Measurements from ENCODE around the gene ZNF3. TPM values are rescaled to one million over a fixed set of nuclear protein-coding genes. Genes with fewer than 3 reads are reported as not detected.
A peak's percentile ranks its signal among the peaks of the same experiment; 100 is the strongest.

The ZNF3 gene
- polyA plus RNA-seq, 2 of the 4 experiments (the other 2 are of a cell fraction), result 22.5 to 30.2 TPM

DNA sequence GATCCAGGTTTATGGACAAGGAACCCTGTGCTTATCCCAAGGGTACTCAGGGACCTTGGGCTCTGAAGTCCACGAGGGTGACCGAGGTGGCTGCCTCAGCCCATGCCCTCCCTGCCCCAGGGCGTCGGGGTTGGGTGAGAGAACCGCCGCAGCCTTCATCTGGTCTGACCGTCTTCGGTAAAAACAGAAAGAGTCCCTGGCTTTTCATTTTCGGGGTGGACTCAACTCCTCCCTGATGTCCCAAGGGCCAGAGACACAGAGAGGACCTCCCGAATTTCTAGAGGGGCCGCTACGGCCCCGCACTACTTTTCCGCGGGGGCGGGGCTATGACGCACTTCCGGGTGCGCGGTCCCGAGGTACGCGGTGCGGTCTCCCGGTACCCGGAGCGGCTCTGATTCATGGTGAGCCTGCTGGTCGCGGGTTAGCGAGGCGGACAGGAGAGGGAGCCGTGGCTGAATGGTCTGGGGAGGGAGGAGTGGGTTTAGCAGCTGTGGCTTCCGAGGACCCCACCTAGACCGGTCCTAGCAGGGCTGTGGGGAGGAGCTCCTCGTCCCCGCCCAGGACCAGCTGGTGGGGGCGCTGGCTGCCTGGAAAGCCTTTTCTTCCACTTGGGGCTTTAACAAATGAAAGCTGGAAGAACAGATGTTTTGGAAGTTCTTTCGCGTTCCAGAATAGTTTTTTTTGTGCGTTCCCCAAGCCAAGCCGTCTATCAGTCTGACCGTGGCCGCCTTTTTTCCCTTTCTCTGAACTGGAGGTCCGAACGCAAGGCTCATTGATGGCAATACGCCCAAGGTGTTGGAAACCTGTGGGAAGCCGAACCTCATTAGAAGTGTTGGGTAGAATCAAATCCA lies 31.9 kb downstream of the ZNF3 start, which contains the start of gene ZSCAN21 (continued):
- no peak for TF ChIP-seq KDM5A (IDR thresholded peaks at IDR 0.05)
- TF ChIP-seq SREBF2 (IDR thresholded peaks at IDR 0.05), result no peak
- TF ChIP-seq TP53 (CRISPR knock-in tag; IDR thresholded peaks at IDR 0.05), result no peak
- TF ChIP-seq JUNB (IDR thresholded peaks at IDR 0.05), result 0 out of 2 replicates have a peak, but pooled peaks have one; percentile 7
- TF ChIP-seq, protein P1, sequence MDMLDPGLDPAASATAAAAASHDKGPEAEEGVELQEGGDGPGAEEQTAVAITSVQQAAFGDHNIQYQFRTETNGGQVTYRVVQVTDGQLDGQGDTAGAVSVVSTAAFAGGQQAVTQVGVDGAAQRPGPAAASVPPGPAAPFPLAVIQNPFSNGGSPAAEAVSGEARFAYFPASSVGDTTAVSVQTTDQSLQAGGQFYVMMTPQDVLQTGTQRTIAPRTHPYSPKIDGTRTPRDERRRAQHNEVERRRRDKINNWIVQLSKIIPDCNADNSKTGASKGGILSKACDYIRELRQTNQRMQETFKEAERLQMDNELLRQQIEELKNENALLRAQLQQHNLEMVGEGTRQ (IDR thresholded peaks at IDR 0.05), result no peak
- no peak for TF ChIP-seq CBX8 (IDR thresholded peaks at IDR 0.05)
- TF ChIP-seq HOXA7 (CRISPR knock-in tag; IDR thresholded peaks at IDR 0.05), result no peak
- TF ChIP-seq EHF (CRISPR knock-in tag; IDR thresholded peaks at IDR 0.05), result no peak
- TF ChIP-seq GATA3 (IDR thresholded peaks at IDR 0.05; ENCODE audit: borderline replicate concordance), result no peak
- TF ChIP-seq, protein P2, sequence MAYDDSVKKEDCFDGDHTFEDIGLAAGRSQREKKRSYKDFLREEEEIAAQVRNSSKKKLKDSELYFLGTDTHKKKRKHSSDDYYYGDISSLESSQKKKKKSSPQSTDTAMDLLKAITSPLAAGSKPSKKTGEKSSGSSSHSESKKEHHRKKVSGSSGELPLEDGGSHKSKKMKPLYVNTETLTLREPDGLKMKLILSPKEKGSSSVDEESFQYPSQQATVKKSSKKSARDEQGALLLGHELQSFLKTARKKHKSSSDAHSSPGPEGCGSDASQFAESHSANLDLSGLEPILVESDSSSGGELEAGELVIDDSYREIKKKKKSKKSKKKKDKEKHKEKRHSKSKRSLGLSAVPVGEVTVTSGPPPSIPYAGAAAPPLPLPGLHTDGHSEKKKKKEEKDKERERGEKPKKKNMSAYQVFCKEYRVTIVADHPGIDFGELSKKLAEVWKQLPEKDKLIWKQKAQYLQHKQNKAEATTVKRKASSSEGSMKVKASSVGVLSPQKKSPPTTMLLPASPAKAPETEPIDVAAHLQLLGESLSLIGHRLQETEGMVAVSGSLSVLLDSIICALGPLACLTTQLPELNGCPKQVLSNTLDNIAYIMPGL (CRISPR knock-in tag; IDR thresholded peaks at IDR 0.05; ENCODE audit: borderline replicate concordance), result no peak; the same call in 1 of the 2 replicates
- peak; percentile 85; the same call in 1 of the 2 replicates for TF ChIP-seq PHF8 (IDR thresholded peaks at IDR 0.05; ENCODE audit: borderline replicate concordance, low read depth)
- TF ChIP-seq FOSB (CRISPR knock-in tag; IDR thresholded peaks at IDR 0.05), result 0 out of 2 replicates have a peak, but pooled peaks have one; percentile 53

DNA sequence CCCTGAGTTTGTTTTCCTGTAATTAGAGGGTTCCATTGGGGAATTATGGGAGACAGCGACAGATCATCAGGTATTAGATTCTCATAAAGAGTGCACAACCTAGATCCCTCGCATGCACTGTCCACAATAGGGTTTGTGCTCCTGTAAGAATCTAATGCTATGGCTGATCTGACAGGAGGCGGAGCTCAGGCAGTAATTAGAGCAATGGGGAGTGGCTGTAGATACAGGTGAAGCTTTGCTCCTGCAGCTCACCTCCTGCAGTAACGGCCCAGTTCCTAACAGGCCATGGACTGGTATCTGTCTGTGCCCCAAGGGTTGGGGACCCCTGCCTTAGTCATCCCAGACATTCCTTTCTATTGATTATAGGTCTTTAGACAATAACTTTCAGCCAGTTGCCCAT lies 32.8 kb downstream of the ZNF3 start:
- TF ChIP-seq, protein P3, sequence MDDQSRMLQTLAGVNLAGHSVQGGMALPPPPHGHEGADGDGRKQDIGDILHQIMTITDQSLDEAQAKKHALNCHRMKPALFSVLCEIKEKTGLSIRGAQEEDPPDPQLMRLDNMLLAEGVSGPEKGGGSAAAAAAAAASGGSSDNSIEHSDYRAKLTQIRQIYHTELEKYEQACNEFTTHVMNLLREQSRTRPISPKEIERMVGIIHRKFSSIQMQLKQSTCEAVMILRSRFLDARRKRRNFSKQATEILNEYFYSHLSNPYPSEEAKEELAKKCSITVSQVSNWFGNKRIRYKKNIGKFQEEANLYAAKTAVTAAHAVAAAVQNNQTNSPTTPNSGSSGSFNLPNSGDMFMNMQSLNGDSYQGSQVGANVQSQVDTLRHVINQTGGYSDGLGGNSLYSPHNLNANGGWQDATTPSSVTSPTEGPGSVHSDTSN (IDR thresholded peaks at IDR 0.05), result no peak
- TF ChIP-seq KDM5A (IDR thresholded peaks at IDR 0.05) (no peak), TFCP2L1 (CRISPR knock-in tag; IDR thresholded peaks at IDR 0.05) (no peak), HOXB13 (CRISPR knock-in tag; IDR thresholded peaks at IDR 0.05; ENCODE audit: low read depth) (no peak), CEBPB (IDR thresholded peaks at IDR 0.05) (no peak), CBX8 (IDR thresholded peaks at IDR 0.05) (no peak), POLR2A (IDR thresholded peaks at IDR 0.05; ENCODE audit: low read length) (no peak), MAFK (IDR thresholded peaks at IDR 0.05; ENCODE audit: partially characterized antibody) (no peak), CBX2 (IDR thresholded peaks at IDR 0.05; ENCODE audit: borderline replicate concordance, low read depth) (no peak), ZC3H11A (IDR thresholded peaks at IDR 0.05) (no peak), FOSL2 (IDR thresholded peaks at IDR 0.05) (no peak), FOSL2 (CRISPR knock-in tag; IDR thresholded peaks at IDR 0.05) (no peak), NFE2L2 (conservative IDR thresholded peaks at IDR 0.05; ENCODE audit: low read length) (no peak), EP300 (IDR thresholded peaks at IDR 0.05) (no peak), SREBF2 (IDR thresholded peaks at IDR 0.05) (no peak), ESRRA (IDR thresholded peaks at IDR 0.05; ENCODE audit: borderline replicate concordance, low read length) (no peak)
- TF ChIP-seq, protein P4, sequence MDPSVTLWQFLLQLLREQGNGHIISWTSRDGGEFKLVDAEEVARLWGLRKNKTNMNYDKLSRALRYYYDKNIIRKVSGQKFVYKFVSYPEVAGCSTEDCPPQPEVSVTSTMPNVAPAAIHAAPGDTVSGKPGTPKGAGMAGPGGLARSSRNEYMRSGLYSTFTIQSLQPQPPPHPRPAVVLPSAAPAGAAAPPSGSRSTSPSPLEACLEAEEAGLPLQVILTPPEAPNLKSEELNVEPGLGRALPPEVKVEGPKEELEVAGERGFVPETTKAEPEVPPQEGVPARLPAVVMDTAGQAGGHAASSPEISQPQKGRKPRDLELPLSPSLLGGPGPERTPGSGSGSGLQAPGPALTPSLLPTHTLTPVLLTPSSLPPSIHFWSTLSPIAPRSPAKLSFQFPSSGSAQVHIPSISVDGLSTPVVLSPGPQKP (IDR thresholded peaks at IDR 0.05; ENCODE audit: low read depth, low read length), result no peak
- TF ChIP-seq, protein P5, sequence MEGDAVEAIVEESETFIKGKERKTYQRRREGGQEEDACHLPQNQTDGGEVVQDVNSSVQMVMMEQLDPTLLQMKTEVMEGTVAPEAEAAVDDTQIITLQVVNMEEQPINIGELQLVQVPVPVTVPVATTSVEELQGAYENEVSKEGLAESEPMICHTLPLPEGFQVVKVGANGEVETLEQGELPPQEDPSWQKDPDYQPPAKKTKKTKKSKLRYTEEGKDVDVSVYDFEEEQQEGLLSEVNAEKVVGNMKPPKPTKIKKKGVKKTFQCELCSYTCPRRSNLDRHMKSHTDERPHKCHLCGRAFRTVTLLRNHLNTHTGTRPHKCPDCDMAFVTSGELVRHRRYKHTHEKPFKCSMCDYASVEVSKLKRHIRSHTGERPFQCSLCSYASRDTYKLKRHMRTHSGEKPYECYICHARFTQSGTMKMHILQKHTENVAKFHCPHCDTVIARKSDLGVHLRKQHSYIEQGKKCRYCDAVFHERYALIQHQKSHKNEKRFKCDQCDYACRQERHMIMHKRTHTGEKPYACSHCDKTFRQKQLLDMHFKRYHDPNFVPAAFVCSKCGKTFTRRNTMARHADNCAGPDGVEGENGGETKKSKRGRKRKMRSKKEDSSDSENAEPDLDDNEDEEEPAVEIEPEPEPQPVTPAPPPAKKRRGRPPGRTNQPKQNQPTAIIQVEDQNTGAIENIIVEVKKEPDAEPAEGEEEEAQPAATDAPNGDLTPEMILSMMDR (IDR thresholded peaks at IDR 0.05), result no peak
- TF ChIP-seq, protein P2 (CRISPR knock-in tag; IDR thresholded peaks at IDR 0.05; ENCODE audit: borderline replicate concordance), result no peak
- POLR2A ChIA-PET, result interaction anchor here (1.0 to 1.9 kb wide), 3 partner anchors 18 to 34 kb away, joined by 3 to 9 read pairs (median 3); partner anchors contain the start of gene ZKSCAN1
- WGBS (ENCODE audit: missing lambda C conversion rate), result 82% methylated on average over 4 of the region's 4 CpGs
- ATAC-seq, result no peak
- H3K4me3 ChIP-seq, result no peak overlapping the region
- FAIRE-seq, result no peak
- H3K9me3 ChIP-seq, result no peaks in the 10 kb centered on the region
- no peak overlapping the region for H3K27ac ChIP-seq
- H3K4me1 ChIP-seq, result peaks cover 7% of the 10 kb centered on the region; the same call in 2 of the 3 replicates
- DNase-seq (ENCODE audit: low read depth in 1 of 2, low spot score in 1 of 2), result no peak
- CTCF ChIA-PET, result interaction anchor here (0.6 to 1.8 kb wide), 2 partner anchors 19 to 69 kb away, joined by 3 to 6 read pairs; no protein-coding TSS in a partner anchor
- peak overlapping the region; percentile 77; the same call in 1 of the 3 replicates for H3K4me2 ChIP-seq

All from A549 (cell line).